Smooth muscle cell (in vitro differentiated cells): Measurements from ENCODE around the gene TMOD4. TPM values are rescaled to one million over a fixed set of nuclear protein-coding genes. Genes with fewer than 3 reads are reported as not detected.

Source experiments
- DNase-seq: peaks from one replicate; lab custom pipeline; 2025; ENCODE audit not compliant: unreplicated experiment; lab: John Stamatoyannopoulos, UW
- H2AFZ ChIP-seq: fragments of 200-600 bp; sonication (generic); 2 replicates; pipeline ENCODE4 v1.6.0; 2016; ENCODE audit warnings: antibody characterized with exemption, low read depth, mild to moderate bottlenecking
- H3F3A ChIP-seq: fragments of 200-600 bp; sonication (generic); 2 replicates; pipeline ENCODE4 v1.6.0; 2017; ENCODE audit warnings: antibody characterized with exemption, low read depth
- H3K27ac ChIP-seq: fragments of 200-600 bp; sonication (generic); 2 replicates; pipeline ENCODE4 v1.5.1; 2016; ENCODE audit warnings: low read depth, mild to moderate bottlenecking
- H3K27me3 ChIP-seq: fragments of 200-600 bp; sonication (generic); 2 replicates; pipeline ENCODE4 v1.6.1; 2016; ENCODE audit warnings: low read depth, mild to moderate bottlenecking
- H3K36me3 ChIP-seq: fragments of 200-600 bp; sonication (generic); 2 replicates; pipeline ENCODE4 v1.5.1; 2016; ENCODE audit warnings: low read depth
- H3K4me1 ChIP-seq: fragments of 200-600 bp; sonication (generic); 2 replicates; pipeline ENCODE4 v1.5.1; 2016; ENCODE audit warnings: low read depth
- H3K4me2 ChIP-seq: fragments of 200-600 bp; sonication (generic); 2 replicates; pipeline ENCODE4 v1.6.0; 2016; ENCODE audit warnings: mild to moderate bottlenecking
- H3K4me3 ChIP-seq: fragments of 200-600 bp; sonication (generic); 2 replicates; pipeline ENCODE4 v1.5.1; 2016; ENCODE audit warnings: mild to moderate bottlenecking
- H3K79me2 ChIP-seq: fragments of 200-600 bp; sonication (generic); 2 replicates; pipeline ENCODE4 v1.6.0; 2016; ENCODE audit warnings: low read depth, mild to moderate bottlenecking
- H3K9ac ChIP-seq: fragments of 200-600 bp; sonication (generic); 2 replicates; pipeline ENCODE4 v1.6.0; 2016; ENCODE audit warnings: low read depth
- H3K9me3 ChIP-seq: fragments of 200-600 bp; sonication (generic); replicated peaks from 2 replicates; pipeline ENCODE4 v1.5.1; 2016; ENCODE audit warnings: low read depth
- H4K20me1 ChIP-seq: fragments of 200-600 bp; sonication (generic); 2 replicates; pipeline ENCODE4 v1.6.0; 2016; ENCODE audit warnings: low read depth
- CTCF ChIP-seq: fragments of 200-600 bp; sonication (generic); IDR thresholded peaks from 2 replicates; pipeline ENCODE4 v1.5.1; 2017; ENCODE audit warnings: borderline replicate concordance, mild to moderate bottlenecking, antibody characterized with exemption; ENCODE audit not compliant: insufficient read depth, poor library complexity, severe bottlenecking
- WGBS: methylation state at CpG from one replicate; pipeline ENCODE4 v1.1.7; 2016; ENCODE audit warnings: low lambda C conversion rate; 5-methylcytosine and 5-hydroxymethylcytosine counted together
- polyA plus RNA-seq: library from polyadenylated mRNA; unstranded; fragments of >200 nt; fragmentation: Nextera tagmentation; extraction: Ambion mirVana; gene quantifications from 2 replicates; pipeline ENCODE4 v1.2.1, GENCODE V29; 2016
- total RNA-seq: library from RNA; depleted of rRNA; stranded (reverse); fragments of >200 nt; gene quantifications from 2 replicates; pipeline ENCODE4 v1.2.3, GENCODE V29; 2014

Gene TMOD4
- total and polyA plus RNA-seq, 2 experiments from 2014 or later: 0.37 TPM; not detected in 1

- no peak overlapping the region for H2AFZ ChIP-seq
- no peaks in the 10 kb centered on the region for H3K79me2 ChIP-seq
- H3K4me2 ChIP-seq: no peak overlapping the region
- TF ChIP-seq CTCF: no peak
- no peaks in the 10 kb centered on the region for H3K27me3 ChIP-seq
- H3K36me3 ChIP-seq: peaks cover 11% of the 10 kb centered on the region
- H3K27ac ChIP-seq: no peak overlapping the region
- H3K4me1 ChIP-seq: no peaks in the 10 kb centered on the region
- no peak overlapping the region for H3K9ac ChIP-seq
- DNase-seq: no peak
- 98% methylated on average over 17 of the region's 17 CpGs for WGBS
- no peaks in the 10 kb centered on the region for H3K9me3 ChIP-seq
- no peak overlapping the region for H3K4me3 ChIP-seq
- no peaks in the 10 kb centered on the region for H4K20me1 ChIP-seq
- no peaks in the 10 kb centered on the region for H3F3A ChIP-seq
Measured at GRCh38 chr1:151176514-151177045, 799 bp upstream of the TMOD4 start.

GRCh38 chr1:151175041-151175741 is 590 bp downstream of the TMOD4 start:
- H3K79me2 ChIP-seq: no peaks in the 10 kb centered on the region
- no peaks in the 10 kb centered on the region for H4K20me1 ChIP-seq
- no peaks in the 10 kb centered on the region for H3K4me1 ChIP-seq
- TF ChIP-seq CTCF: no peak
- no peaks in the 10 kb centered on the region for H3K27me3 ChIP-seq
- H3K4me3 ChIP-seq: no peak overlapping the region
- no peak overlapping the region for H3K9ac ChIP-seq
- no peak overlapping the region for H3K27ac ChIP-seq
- peaks cover 6% of the 10 kb centered on the region for H3K36me3 ChIP-seq
- WGBS: 95% methylated on average over 6 of the region's 6 CpGs
- no peak overlapping the region for H2AFZ ChIP-seq
- H3K4me2 ChIP-seq: no peak overlapping the region
- H3F3A ChIP-seq: no peaks in the 10 kb centered on the region
- no peaks in the 10 kb centered on the region for H3K9me3 ChIP-seq
- no peak for DNase-seq

- Histone ChIP-seq H3K27me3 (no peaks in the 10 kb centered on the region), H2AFZ (no peak overlapping the region), H4K20me1 (no peaks in the 10 kb centered on the region), H3K4me2 (no peak overlapping the region), H3K4me1 (peaks cover 5% of the 10 kb centered on the region), H3K4me3 (no peak overlapping the region), H3K27ac (no peak overlapping the region), H3K36me3 (peaks cover 2% of the 10 kb centered on the region), H3K9ac (no peak overlapping the region), H3K9me3 (no peaks in the 10 kb centered on the region), H3K79me2 (peaks cover 6% of the 10 kb centered on the region), H3F3A (peaks cover 10% of the 10 kb centered on the region)
- no peak for DNase-seq
- no peak for TF ChIP-seq CTCF
- WGBS: 94% methylated on average over 5 of the region's 5 CpGs
Measured at GRCh38 chr1:151171190-151171589, 4.6 kb downstream of the TMOD4 start.

GRCh38 chr1:151167116-151167515 is 8.7 kb downstream of the TMOD4 start:
- Histone ChIP-seq H4K20me1 (no peaks in the 10 kb centered on the region), H3K4me2 (peak overlapping the region; percentile 96), H3K4me1 (peaks cover 12% of the 10 kb centered on the region), H3F3A (peaks cover 10% of the 10 kb centered on the region), H3K9ac (peak overlapping the region; percentile 63), H2AFZ (no peak overlapping the region), H3K4me3 (peak overlapping the region; percentile 60), H3K27ac (peak overlapping the region; percentile 73), H3K36me3 (no peaks in the 10 kb centered on the region), H3K9me3 (no peaks in the 10 kb centered on the region), H3K27me3 (no peaks in the 10 kb centered on the region), H3K79me2 (peaks cover 6% of the 10 kb centered on the region)
- 94% methylated on average over 6 of the region's 6 CpGs for WGBS
- no peak for TF ChIP-seq CTCF
- DNase-seq: no peak
